ENCODE data around the gene GRIK2. TPM values are rescaled to one million over a fixed set of nuclear protein-coding genes. Genes with fewer than 3 reads are reported as not detected.

The GRIK2 gene
- total and polyA plus RNA-seq, 11 donors: 0.33 to 7.0 (median 3.9) TPM

- no peak for DNase-seq
- H3K9me3 ChIP-seq: no peaks in the 10 kb centered on the region
- H3K36me3 ChIP-seq: no peaks in the 10 kb centered on the region
- no peak overlapping the region for H3K4me3 ChIP-seq
- TF ChIP-seq POLR2A (IDR thresholded peaks at IDR 0.05): no peak
- no peak for TF ChIP-seq CTCF (IDR thresholded peaks at IDR 0.05)
- no peak for ATAC-seq
- 57 to 68% (median 60%) methylated on average over 1 of the region's 1 CpG for WGBS, 4 donors
- no peak overlapping the region for H3K27ac ChIP-seq
- intact Hi-C loops (cut with DNase I): no loop called here
- no peaks in the 10 kb centered on the region for H3K4me1 ChIP-seq
- H3K27me3 ChIP-seq: no peaks in the 10 kb centered on the region
Measured at GRCh38 chr6:101719521-101719920, 326.0 kb downstream of the GRIK2 start.

- no peaks in the 10 kb centered on the region for H3K9me3 ChIP-seq
- ATAC-seq (no peak), DNase-seq (no peak)
- intact Hi-C loops (cut with DNase I): no loop called here
- H3K27ac ChIP-seq: no peak overlapping the region
- 91 to 98% (median 93%) methylated on average over 1 of the region's 1 CpG for WGBS, 4 donors
- no peaks in the 10 kb centered on the region for H3K27me3 ChIP-seq
- no peaks in the 10 kb centered on the region for H3K4me1 ChIP-seq
- H3K4me3 ChIP-seq: no peak overlapping the region
- H3K36me3 ChIP-seq: no peaks in the 10 kb centered on the region
- TF ChIP-seq POLR2A (IDR thresholded peaks at IDR 0.05): no peak
- TF ChIP-seq CTCF (IDR thresholded peaks at IDR 0.05): no peak
Measured at GRCh38 chr6:101722471-101722870, 329.0 kb downstream of the GRIK2 start.

DNA sequence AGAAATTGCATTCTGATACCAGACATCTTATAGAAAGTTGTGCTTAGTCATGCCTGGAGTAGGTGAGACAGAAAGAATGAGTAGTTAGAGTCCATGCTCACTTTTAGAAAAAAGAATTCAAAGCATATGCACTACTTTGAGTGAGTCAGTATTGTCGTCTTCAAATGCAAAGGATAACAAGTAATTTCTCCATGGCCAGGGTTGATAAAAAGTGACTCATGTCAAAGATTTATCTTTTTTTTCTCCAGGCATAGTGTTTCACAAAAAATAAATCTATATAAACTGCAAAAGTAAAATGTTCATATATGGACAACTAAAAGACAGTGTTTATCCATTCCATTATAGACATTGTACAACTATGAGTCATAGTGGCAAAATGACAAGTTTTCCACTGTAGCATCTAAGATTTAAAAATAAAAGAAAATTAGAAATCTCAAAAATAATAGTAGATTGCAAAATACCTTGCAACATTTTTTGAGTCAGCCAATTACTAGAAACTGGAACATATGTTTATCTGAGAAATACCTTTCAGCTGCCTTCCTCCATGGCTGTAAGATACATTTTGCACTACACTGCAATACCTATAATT lies 329.6 kb downstream of the GRIK2 start:
- Histone ChIP-seq H3K27me3 (no peaks in the 10 kb centered on the region), H3K4me1 (no peaks in the 10 kb centered on the region), H3K27ac (no peak overlapping the region), H3K9me3 (no peaks in the 10 kb centered on the region), H3K36me3 (no peaks in the 10 kb centered on the region), H3K4me3 (no peak overlapping the region)
- 58 to 69% (median 65%) methylated on average over 1 of the region's 1 CpG for WGBS, 4 donors
- no peak for DNase-seq
- TF ChIP-seq POLR2A (IDR thresholded peaks at IDR 0.05): no peak
- TF ChIP-seq CTCF (IDR thresholded peaks at IDR 0.05): no peak
- ATAC-seq: no peak
- intact Hi-C loops (cut with DNase I): no loop called here

DNA sequence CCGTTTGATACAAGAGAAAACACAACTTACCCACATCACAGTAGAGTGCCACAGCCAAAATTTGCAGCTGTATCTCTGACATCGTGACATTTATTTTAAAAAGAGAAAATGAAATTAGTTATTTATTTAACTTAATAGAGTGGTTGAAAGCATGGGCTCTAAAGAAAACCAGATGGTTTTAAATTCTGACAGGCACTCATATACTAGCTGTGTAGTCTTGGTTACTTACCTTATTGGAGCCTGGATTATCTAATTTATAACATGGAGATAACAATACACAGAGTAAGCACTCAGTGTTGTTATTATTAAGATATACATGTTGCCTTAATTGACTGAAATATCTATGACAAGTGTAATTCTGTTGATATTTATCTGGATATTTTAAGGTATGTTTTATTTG lies 334.9 kb downstream of the GRIK2 start:
- Histone ChIP-seq H3K4me3 (no peak overlapping the region), H3K36me3 (no peaks in the 10 kb centered on the region), H3K27ac (no peak overlapping the region), H3K9me3 (no peaks in the 10 kb centered on the region), H3K27me3 (no peaks in the 10 kb centered on the region), H3K4me1 (no peaks in the 10 kb centered on the region)
- TF ChIP-seq POLR2A (IDR thresholded peaks at IDR 0.05) (no peak), CTCF (IDR thresholded peaks at IDR 0.05) (no peak)
- 77 to 90% (median 79%) methylated on average over 2 of the region's 2 CpGs for WGBS, 4 donors
- DNase-seq: no peak
- ATAC-seq: no peak
- intact Hi-C loops (cut with DNase I): no loop called here

Measured in heart left ventricle (tissue), 16 donors.